A673 (cell line): Measurements from ENCODE around the gene LGR6.

ENCODE experiments used
- CTCF ChIP-seq: fragments of 300-800, 200-600 bp; sonication (generic); conservative IDR thresholded peaks from 2 replicates; pipeline ENCODE4 v1.5.1; 2017; ENCODE audit warnings: low read depth, mild to moderate bottlenecking, antibody characterized with exemption, low read length, moderate library complexity, mixed read lengths
- EZH2 ChIP-seq: fragments of 200-600 bp; sonication (generic); IDR thresholded peaks from 2 replicates; pipeline ENCODE4 v1.6.1; 2017; ENCODE audit warnings: borderline replicate concordance, low read depth, mild to moderate bottlenecking, mixed read lengths, antibody characterized with exemption, low read length; ENCODE audit not compliant: poor library complexity, severe bottlenecking

- TF ChIP-seq CTCF (no peak), EZH2 (no peak)
Measured at GRCh38 chr1:202223121-202223860, 29.7 kb downstream of the LGR6 start.
